Measurements from ENCODE around the gene CUX1. TPM values are rescaled to one million over a fixed set of nuclear protein-coding genes. Genes with fewer than 3 reads are reported as not detected.

CUX1 gene
- total RNA-seq, 4 donors from 2014 or later = 52.5 to 93.6 (median 63.7) TPM

GRCh38 chr7:101823596-101823995 lies 6.2 kb downstream of the CUX1 start:
- no peak for TF ChIP-seq EP300 (IDR thresholded peaks at IDR 0.05)
- TF ChIP-seq POLR2A (IDR thresholded peaks at IDR 0.05) = no peak
- no peak for TF ChIP-seq POLR2AphosphoS5 (IDR thresholded peaks at IDR 0.05)
- TF ChIP-seq CTCF (IDR thresholded peaks at IDR 0.05) = no peak
- no peak overlapping the region for H3K27ac ChIP-seq
- H3K27me3 ChIP-seq = no peaks in the 10 kb centered on the region
- 59% methylated on average over 5 of the region's 5 CpGs for WGBS
- peaks cover 16% of the 10 kb centered on the region for H3K4me1 ChIP-seq
- H3K36me3 ChIP-seq = no peaks in the 10 kb centered on the region
- H3K4me3 ChIP-seq = no peak overlapping the region
- no peak for DNase-seq (ENCODE audit: low spot score in 2 of 2)
- H3K9me3 ChIP-seq = no peaks in the 10 kb centered on the region

- Histone ChIP-seq H3K4me3 (no peak overlapping the region), H3K36me3 (no peaks in the 10 kb centered on the region), H3K27ac (no peak overlapping the region), H3K4me1 (peaks cover 8% of the 10 kb centered on the region), H3K9me3 (no peaks in the 10 kb centered on the region), H3K27me3 (no peaks in the 10 kb centered on the region)
- TF ChIP-seq POLR2A (IDR thresholded peaks at IDR 0.05) = no peak
- TF ChIP-seq CTCF (IDR thresholded peaks at IDR 0.05) = no peak
- TF ChIP-seq EP300 (IDR thresholded peaks at IDR 0.05) = no peak
- TF ChIP-seq POLR2AphosphoS5 (IDR thresholded peaks at IDR 0.05) = no peak
- DNase-seq (ENCODE audit: low spot score in 2 of 2) = no peak
- WGBS = 83% methylated on average over 8 of the region's 8 CpGs
Observed at GRCh38 chr7:101824440-101824839, 7.0 kb downstream of the CUX1 start.

- H3K27ac ChIP-seq = no peak overlapping the region
- H3K4me3 ChIP-seq = no peak overlapping the region
- DNase-seq (ENCODE audit: low spot score in 2 of 2) = no peak
- no peak for TF ChIP-seq POLR2A (IDR thresholded peaks at IDR 0.05)
- no peak for TF ChIP-seq EP300 (IDR thresholded peaks at IDR 0.05)
- no peak for TF ChIP-seq CTCF (IDR thresholded peaks at IDR 0.05)
- TF ChIP-seq POLR2AphosphoS5 (IDR thresholded peaks at IDR 0.05) = no peak
- H3K9me3 ChIP-seq = no peaks in the 10 kb centered on the region
- no peaks in the 10 kb centered on the region for H3K27me3 ChIP-seq
- WGBS = 93% methylated on average over 15 of the region's 15 CpGs
- H3K4me1 ChIP-seq = peaks cover 8% of the 10 kb centered on the region
- no peaks in the 10 kb centered on the region for H3K36me3 ChIP-seq
Observed at GRCh38 chr7:101826081-101826835, 8.8 kb downstream of the CUX1 start.

- Histone ChIP-seq H3K27me3 (no peaks in the 10 kb centered on the region), H3K4me3 (no peak overlapping the region), H3K9me3 (no peaks in the 10 kb centered on the region), H3K4me1 (peaks cover 3% of the 10 kb centered on the region), H3K36me3 (no peaks in the 10 kb centered on the region), H3K27ac (no peak overlapping the region)
- TF ChIP-seq CTCF (IDR thresholded peaks at IDR 0.05) = no peak
- TF ChIP-seq POLR2A (IDR thresholded peaks at IDR 0.05) = no peak
- no peak for TF ChIP-seq EP300 (IDR thresholded peaks at IDR 0.05)
- no peak for TF ChIP-seq POLR2AphosphoS5 (IDR thresholded peaks at IDR 0.05)
- no peak for DNase-seq (ENCODE audit: low spot score in 2 of 2)
- WGBS = 87% methylated on average over 11 of the region's 11 CpGs
Observed at GRCh38 chr7:101828301-101829020, 11.0 kb downstream of the CUX1 start.

- H3K9me3 ChIP-seq = no peaks in the 10 kb centered on the region
- TF ChIP-seq CTCF (IDR thresholded peaks at IDR 0.05) (no peak), POLR2A (IDR thresholded peaks at IDR 0.05) (no peak)
- no peaks in the 10 kb centered on the region for H3K36me3 ChIP-seq
- DNase-seq (ENCODE audit: low spot score in 2 of 2) = peak in 1 of 2 donors; percentile 52
- no peak overlapping the region for H3K4me3 ChIP-seq
- H3K27me3 ChIP-seq = no peaks in the 10 kb centered on the region
- WGBS = 99% methylated on average over 11 of the region's 14 CpGs
- no peaks in the 10 kb centered on the region for H3K4me1 ChIP-seq
- no peak overlapping the region for H3K27ac ChIP-seq
Observed at GRCh38 chr7:101829374-101829773, 11.9 kb downstream of the CUX1 start.

Measured in suprapubic skin (tissue), 4 donors.